Ovary (tissue), 9 donors: Measurements from ENCODE around the gene MT3. TPM values are rescaled to one million over a fixed set of nuclear protein-coding genes. Genes with fewer than 3 reads are reported as not detected.

Source experiments
- DNase-seq, 5 donors: peaks; one replicate each; pipeline ENCODE4 v3.0.0-alpha.2; 2019 to 2020
- H3K27ac ChIP-seq, 2 donors: fragments of 200-600 bp; one replicate each; pipeline versions ENCODE4 v1.5.1 to v1.8.0; 2019 to 2022
- H3K27me3 ChIP-seq: fragments of 200-600 bp; one replicate; pipeline ENCODE4 v1.8.0; 2022
- H3K36me3 ChIP-seq: fragments of 200-600 bp; sonication (generic); one replicate; pipeline ENCODE4 v1.5.1; 2019
- H3K4me1 ChIP-seq: one replicate; pipeline ENCODE4 v1.8.1; 2013; ENCODE audit warnings: mild to moderate bottlenecking, moderate library complexity; ENCODE audit not compliant: insufficient read depth
- H3K4me3 ChIP-seq: fragments of 200-600 bp; sonication (generic); one replicate; pipeline ENCODE4 v1.5.1; 2017
- H3K9me3 ChIP-seq, 2 donors: fragments of 200-600 bp in 1 of 2; sonication (generic) in 1 of 2; one replicate each; pipeline versions ENCODE4 v1.5.1 to v1.8.1; 2013 to 2019; ENCODE audit warnings: mild to moderate bottlenecking in 1 of 2, moderate library complexity in 1 of 2
- EP300 ChIP-seq: sonication (generic); formaldehyde crosslinking; IDR thresholded peaks from one replicate; pipeline ENCODE4 v1.6.1; 2017; ENCODE audit warnings: antibody characterized with exemption
- POLR2A ChIP-seq: fragments of 450-650 bp; IDR thresholded peaks from one replicate; pipeline ENCODE4 v1.6.1; 2017; ENCODE audit warnings: antibody characterized with exemption, mild to moderate bottlenecking, moderate library complexity
- WGBS, 3 donors: extraction: QIAGEN DNeasy Blood & Tissue Kit in 1 of 3; methylation state at CpG; one replicate each; pipeline versions ENCODE4 v1.1.5 to v1.1.7; 2013 to 2017; 5-methylcytosine and 5-hydroxymethylcytosine counted together
- intact Hi-C, 4 donors: fragments of 100-400 bp; cut with DNase I; formaldehyde crosslinking; loops; one replicate each; pipeline versions ENCODE4 v1.11.0 to v1.15.1; 2022 to 2023
- polyA plus RNA-seq, 2 donors: library from polyadenylated mRNA; stranded (reverse); fragments of 200-250 nt in 1 of 2; fragments of 350-450 nt in 1 of 2; fragmentation: Illumina TruSeq in 1 of 2; extraction: RNeasy Lipid Tissue Mini Kit (QIAGEN cat#74804) in 1 of 2; gene quantifications; one replicate each; pipeline ENCODE4 v1.2.3, GENCODE V29; 2013 to 2014
- total RNA-seq, 7 donors: library from RNA; depleted of rRNA in 2 of 7; stranded (reverse); fragments of >200 nt in 2 of 7; fragmentation: NEBNext Ultra II Directional in 3 of 7; extraction: Animal tissue kit (Norgen Biotek cat#: 25700) in 3 of 7; gene quantifications; one replicate each; pipeline versions ENCODE4 v1.1.0 to v1.2.4, GENCODE V29; 2016 to 2023
- TF ChIP-seq, protein P1 (sequence below), 3 donors: fragments of 450-650 bp in 2 of 3; fragments of 200-600 bp in 1 of 3; IDR thresholded peaks; one replicate each; pipeline versions ENCODE4 v1.5.1 to v1.8.0; 2016 to 2022; ENCODE audit warnings: antibody characterized with exemption in 3 of 3, mild to moderate bottlenecking in 1 of 3
- donor health status: DM: no; HTN: no; CAD: no; lungs with moderate emphysema.
- donor health status: DM: no; HTN: no; CAD: no.
- donor health status: Bipolar disorder and iron deficiency.
- donor health status: DM: yes; HTN: yes; CAD: no.
- donor health status: DM: no; HTN: no; CAD: no.
- donor health status: DM: yes; HTN: yes; CAD: no.

MT3 gene
- total and polyA plus RNA-seq, 9 donors, result 0.53 to 4.8 (median 1.4) TPM; not detected in 3

DNA sequence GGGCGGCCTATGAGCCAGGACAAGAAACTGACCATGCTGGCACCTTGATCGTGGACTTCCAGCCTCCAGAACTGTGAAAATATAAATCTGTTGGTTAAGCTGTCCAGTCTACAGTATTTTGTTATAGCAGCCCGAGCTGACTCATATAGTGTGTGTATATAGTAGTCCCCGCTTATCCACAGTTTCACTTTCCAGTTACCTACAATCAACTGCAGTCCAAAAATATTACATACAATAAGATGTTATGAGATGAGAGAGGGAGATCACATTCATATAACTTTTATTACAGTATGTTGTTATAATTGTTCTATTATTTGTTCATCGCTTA, 4.9 kb downstream of the MT3 start:
- Histone ChIP-seq H3K27ac (no peak overlapping the region), H3K9me3 (no peaks in the 10 kb centered on the region), H3K27me3 (no peaks in the 10 kb centered on the region), H3K36me3 (no peaks in the 10 kb centered on the region), H3K4me3 (no peak overlapping the region), H3K4me1 (peaks cover 3% of the 10 kb centered on the region)
- intact Hi-C loops, result no loop called here
- DNase-seq, result no peak
- 85 to 97% (median 96%) methylated on average over 5 of the region's 5 CpGs for WGBS, 3 donors
- TF ChIP-seq EP300, result no peak
- TF ChIP-seq, protein P1, sequence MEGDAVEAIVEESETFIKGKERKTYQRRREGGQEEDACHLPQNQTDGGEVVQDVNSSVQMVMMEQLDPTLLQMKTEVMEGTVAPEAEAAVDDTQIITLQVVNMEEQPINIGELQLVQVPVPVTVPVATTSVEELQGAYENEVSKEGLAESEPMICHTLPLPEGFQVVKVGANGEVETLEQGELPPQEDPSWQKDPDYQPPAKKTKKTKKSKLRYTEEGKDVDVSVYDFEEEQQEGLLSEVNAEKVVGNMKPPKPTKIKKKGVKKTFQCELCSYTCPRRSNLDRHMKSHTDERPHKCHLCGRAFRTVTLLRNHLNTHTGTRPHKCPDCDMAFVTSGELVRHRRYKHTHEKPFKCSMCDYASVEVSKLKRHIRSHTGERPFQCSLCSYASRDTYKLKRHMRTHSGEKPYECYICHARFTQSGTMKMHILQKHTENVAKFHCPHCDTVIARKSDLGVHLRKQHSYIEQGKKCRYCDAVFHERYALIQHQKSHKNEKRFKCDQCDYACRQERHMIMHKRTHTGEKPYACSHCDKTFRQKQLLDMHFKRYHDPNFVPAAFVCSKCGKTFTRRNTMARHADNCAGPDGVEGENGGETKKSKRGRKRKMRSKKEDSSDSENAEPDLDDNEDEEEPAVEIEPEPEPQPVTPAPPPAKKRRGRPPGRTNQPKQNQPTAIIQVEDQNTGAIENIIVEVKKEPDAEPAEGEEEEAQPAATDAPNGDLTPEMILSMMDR (IDR thresholded peaks at IDR 0.05), result no peak

DNA sequence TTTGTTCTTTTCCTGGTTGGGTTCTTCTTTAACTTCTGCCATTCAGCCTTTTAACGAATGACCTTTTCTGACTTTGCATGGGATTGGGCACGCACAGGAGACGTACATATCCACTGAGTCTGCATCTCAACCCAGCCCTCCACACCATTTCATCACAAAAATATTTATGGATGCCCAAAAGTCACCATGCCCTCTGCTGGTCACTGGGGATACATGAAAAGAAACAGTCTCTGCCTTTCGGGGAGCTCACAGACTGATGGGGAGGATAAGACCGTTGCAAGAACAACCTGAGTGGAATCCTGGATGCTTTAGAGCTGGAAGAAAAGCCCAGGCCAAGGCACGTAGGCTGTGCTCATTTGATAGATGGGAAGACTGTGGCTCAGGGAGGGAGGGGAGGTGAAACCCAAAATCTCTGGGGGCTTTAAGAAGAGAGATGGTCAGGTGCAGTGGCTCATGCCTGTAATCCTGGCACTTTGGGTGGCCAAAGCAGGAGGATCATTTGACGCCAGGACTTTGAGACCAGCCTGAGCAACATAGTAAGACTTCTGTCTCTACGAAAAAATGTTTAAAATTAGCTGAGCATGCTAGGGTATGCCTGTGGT, 11.2 kb downstream of the MT3 start:
- 27 to 34% (median 29%) methylated on average over 8 of the region's 8 CpGs for WGBS, 3 donors
- intact Hi-C loops, result loop anchor here in 1 of 4 donors (10.0 kb wide), 1 partner anchor 704 kb away; no protein-coding TSS in a partner anchor
- Histone ChIP-seq H3K36me3 (no peaks in the 10 kb centered on the region), H3K27ac (no peak overlapping the region), H3K27me3 (no peaks in the 10 kb centered on the region), H3K4me3 (no peak overlapping the region), H3K9me3 (no peaks in the 10 kb centered on the region), H3K4me1 (no peaks in the 10 kb centered on the region)
- peak in 1 of 5 donors; percentile 48 for DNase-seq
- TF ChIP-seq POLR2A, result no peak
- no peak for TF ChIP-seq EP300
- TF ChIP-seq, protein P1 (IDR thresholded peaks at IDR 0.05), result peak in 1 of 3 donors; percentile 54

DNA sequence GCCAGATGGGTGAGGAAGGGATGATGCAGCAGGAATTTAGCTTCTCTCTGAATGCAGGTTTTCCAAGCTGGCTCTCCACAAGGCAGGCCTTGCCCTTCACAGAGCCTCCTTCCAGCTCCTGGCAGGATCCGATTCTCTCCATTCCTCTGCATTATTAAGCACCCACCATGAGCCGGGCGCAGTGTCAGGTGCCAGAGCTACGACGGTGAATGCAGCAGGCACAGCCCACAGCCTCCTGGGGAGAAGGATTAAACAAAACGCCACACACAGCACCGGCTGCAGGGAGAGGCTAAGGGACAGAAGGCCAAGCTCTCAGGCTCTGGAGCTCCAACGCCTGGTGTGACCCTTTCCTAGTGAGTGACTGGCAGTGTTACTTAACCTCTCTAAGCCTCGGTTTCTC, 12.0 kb downstream of the MT3 start:
- DNase-seq, result peak in 1 of 5 donors; percentile 13
- intact Hi-C loops, result loop anchor here in 1 of 4 donors (10.0 kb wide), 1 partner anchor 703 kb away; no protein-coding TSS in a partner anchor
- H3K27ac ChIP-seq, result no peak overlapping the region
- H3K36me3 ChIP-seq, result no peaks in the 10 kb centered on the region
- H3K4me3 ChIP-seq, result no peak overlapping the region
- no peaks in the 10 kb centered on the region for H3K9me3 ChIP-seq
- peaks cover 3% of the 10 kb centered on the region for H3K4me1 ChIP-seq
- WGBS, 3 donors, result 61 to 65% (median 64%) methylated on average over 9 of the region's 9 CpGs
- TF ChIP-seq, protein P1 (IDR thresholded peaks at IDR 0.05), result no peak
- TF ChIP-seq EP300, result no peak
- TF ChIP-seq POLR2A, result no peak
- no peaks in the 10 kb centered on the region for H3K27me3 ChIP-seq

DNA sequence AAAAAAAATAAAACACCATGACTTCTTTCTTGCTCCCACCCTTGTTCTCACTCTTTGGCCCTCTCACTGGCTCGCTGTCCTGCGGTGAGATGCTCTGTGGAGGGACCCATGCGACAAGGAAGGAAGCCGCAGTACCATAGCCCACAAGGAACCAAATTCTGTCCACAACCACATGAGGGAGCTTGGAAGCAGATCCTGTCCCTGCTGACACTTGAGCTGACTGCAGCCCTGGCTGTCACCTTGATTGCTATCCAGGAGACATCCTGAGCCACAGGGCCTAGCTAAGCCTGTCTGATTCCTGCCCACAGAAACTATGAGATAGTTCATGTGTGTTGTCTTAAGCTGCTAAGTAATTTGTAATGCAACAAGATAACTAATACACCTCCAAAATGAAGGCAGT, 14.3 kb downstream of the MT3 start:
- no peaks in the 10 kb centered on the region for H3K36me3 ChIP-seq
- H3K27ac ChIP-seq, result no peak overlapping the region
- no peaks in the 10 kb centered on the region for H3K9me3 ChIP-seq
- intact Hi-C loops, result loop anchor here in 1 of 4 donors (10.0 kb wide), 1 partner anchor 701 kb away; no protein-coding TSS in a partner anchor
- peaks cover 13% of the 10 kb centered on the region for H3K4me1 ChIP-seq
- TF ChIP-seq, protein P1 (IDR thresholded peaks at IDR 0.05), result peak in 1 of 3 donors; percentile 23
- TF ChIP-seq EP300, result no peak
- no peak for TF ChIP-seq POLR2A
- H3K4me3 ChIP-seq, result no peak overlapping the region
- 62 to 72% (median 68%) methylated on average over 4 of the region's 4 CpGs for WGBS, 3 donors
- no peak for DNase-seq
- no peaks in the 10 kb centered on the region for H3K27me3 ChIP-seq
